ENCODE results near the gene ENTPD7. TPM values are rescaled to one million over a fixed set of nuclear protein-coding genes. Genes with fewer than 3 reads are reported as not detected.
A peak's percentile ranks its signal among the peaks of the same experiment; 100 is the strongest.

Gene ENTPD7
- total RNA-seq, 6 donors from 2014 or later = 2.9 to 12.3 (median 9.3) TPM

DNA sequence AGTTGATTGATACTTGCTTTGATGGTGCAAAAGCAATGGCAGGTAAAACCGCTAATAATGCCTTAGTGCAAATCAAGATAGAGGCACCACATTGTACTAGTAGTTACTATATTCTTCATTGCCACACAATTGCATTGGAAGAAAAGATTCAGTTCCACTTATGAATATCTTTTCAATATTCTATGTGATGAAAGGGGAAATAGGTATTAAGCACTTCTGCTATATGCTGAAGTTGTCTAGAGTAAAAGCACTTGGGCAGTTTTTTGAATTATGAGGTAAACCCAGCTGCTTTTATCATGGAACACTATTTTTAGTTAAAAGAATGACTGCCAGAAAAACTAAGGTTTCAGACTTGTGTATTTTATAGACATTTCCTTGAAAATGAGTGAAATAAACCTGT lies 15.5 kb downstream of the ENTPD7 start:
- Histone ChIP-seq H3K4me1 (peaks cover 0 to 4% (median 2%) of the 10 kb centered on the region in 4 donors), H3K9me3 (no peaks in the 10 kb centered on the region), H3K4me3 (no peak overlapping the region), H3K36me3 (peaks cover 2 to 21% (median 3%) of the 10 kb centered on the region in 4 donors), H3K27ac (no peak overlapping the region), H3K27me3 (no peaks in the 10 kb centered on the region)
- ATAC-seq (ENCODE audit: low FRiP score in 2 of 2) = no peak
- no peak for TF ChIP-seq POLR2A (IDR thresholded peaks at IDR 0.05)
- no peak for TF ChIP-seq POLR2AphosphoS5 (IDR thresholded peaks at IDR 0.05)
- no peak for TF ChIP-seq EP300 (IDR thresholded peaks at IDR 0.05)
- TF ChIP-seq, protein P1, sequence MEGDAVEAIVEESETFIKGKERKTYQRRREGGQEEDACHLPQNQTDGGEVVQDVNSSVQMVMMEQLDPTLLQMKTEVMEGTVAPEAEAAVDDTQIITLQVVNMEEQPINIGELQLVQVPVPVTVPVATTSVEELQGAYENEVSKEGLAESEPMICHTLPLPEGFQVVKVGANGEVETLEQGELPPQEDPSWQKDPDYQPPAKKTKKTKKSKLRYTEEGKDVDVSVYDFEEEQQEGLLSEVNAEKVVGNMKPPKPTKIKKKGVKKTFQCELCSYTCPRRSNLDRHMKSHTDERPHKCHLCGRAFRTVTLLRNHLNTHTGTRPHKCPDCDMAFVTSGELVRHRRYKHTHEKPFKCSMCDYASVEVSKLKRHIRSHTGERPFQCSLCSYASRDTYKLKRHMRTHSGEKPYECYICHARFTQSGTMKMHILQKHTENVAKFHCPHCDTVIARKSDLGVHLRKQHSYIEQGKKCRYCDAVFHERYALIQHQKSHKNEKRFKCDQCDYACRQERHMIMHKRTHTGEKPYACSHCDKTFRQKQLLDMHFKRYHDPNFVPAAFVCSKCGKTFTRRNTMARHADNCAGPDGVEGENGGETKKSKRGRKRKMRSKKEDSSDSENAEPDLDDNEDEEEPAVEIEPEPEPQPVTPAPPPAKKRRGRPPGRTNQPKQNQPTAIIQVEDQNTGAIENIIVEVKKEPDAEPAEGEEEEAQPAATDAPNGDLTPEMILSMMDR (IDR thresholded peaks at IDR 0.05) = no peak
- 79% methylated on average over 1 of the region's 1 CpG for WGBS, 2 donors
- DNase-seq = no peak

GRCh38 chr10:99676426-99676825 lies 17.1 kb downstream of the ENTPD7 start:
- Histone ChIP-seq H3K4me3 (no peak overlapping the region), H3K27ac (no peak overlapping the region), H3K27me3 (no peaks in the 10 kb centered on the region), H3K4me1 (peaks cover 0 to 4% (median 3%) of the 10 kb centered on the region in 4 donors), H3K9me3 (no peaks in the 10 kb centered on the region), H3K36me3 (peaks cover 5 to 29% (median 11%) of the 10 kb centered on the region in 4 donors)
- TF ChIP-seq POLR2AphosphoS5 (IDR thresholded peaks at IDR 0.05) = no peak
- TF ChIP-seq POLR2A (IDR thresholded peaks at IDR 0.05) = no peak
- TF ChIP-seq, protein P1 (IDR thresholded peaks at IDR 0.05) = no peak
- no peak for TF ChIP-seq EP300 (IDR thresholded peaks at IDR 0.05)
- DNase-seq (no peak), ATAC-seq (ENCODE audit: low FRiP score in 2 of 2) (no peak)

DNA sequence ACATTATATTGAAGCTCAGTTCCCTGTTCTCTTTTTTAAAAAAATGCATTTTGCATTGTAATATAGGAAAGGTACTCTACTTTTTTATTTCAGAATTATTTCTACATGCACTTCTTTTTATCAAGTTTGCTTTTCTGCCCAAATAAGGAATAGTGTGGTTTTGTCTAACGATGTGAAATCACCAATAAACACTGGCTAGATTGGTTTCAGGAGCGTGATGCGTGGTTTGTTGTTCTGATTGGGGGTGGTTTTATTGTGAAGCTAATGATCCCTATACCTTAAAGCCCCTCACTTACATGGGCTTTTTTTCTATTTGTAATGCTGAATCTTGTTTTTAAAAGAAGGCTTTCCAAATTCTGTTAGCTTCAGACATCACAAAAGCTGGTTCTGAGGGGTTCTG lies 17.6 kb downstream of the ENTPD7 start:
- ATAC-seq (ENCODE audit: low FRiP score in 2 of 2) (no peak), DNase-seq (no peak)
- H3K27me3 ChIP-seq = no peaks in the 10 kb centered on the region
- TF ChIP-seq POLR2A (IDR thresholded peaks at IDR 0.05) (no peak), EP300 (IDR thresholded peaks at IDR 0.05) (no peak), POLR2AphosphoS5 (IDR thresholded peaks at IDR 0.05) (no peak)
- TF ChIP-seq, protein P1 (IDR thresholded peaks at IDR 0.05) = no peak
- H3K9me3 ChIP-seq = no peaks in the 10 kb centered on the region
- WGBS, 2 donors = 68 to 79% methylated on average over 3 of the region's 3 CpGs
- no peak overlapping the region for H3K4me3 ChIP-seq
- H3K27ac ChIP-seq = no peak overlapping the region
- peaks cover 5 to 29% (median 11%) of the 10 kb centered on the region in 4 donors for H3K36me3 ChIP-seq
- peaks cover 0 to 4% (median 4%) of the 10 kb centered on the region in 4 donors for H3K4me1 ChIP-seq

GRCh38 chr10:99678921-99679320 lies 19.6 kb downstream of the ENTPD7 start:
- DNase-seq (no peak), ATAC-seq (ENCODE audit: low FRiP score in 2 of 2) (no peak)
- H3K4me1 ChIP-seq = peaks cover 0 to 4% (median 2%) of the 10 kb centered on the region in 4 donors
- no peak for TF ChIP-seq POLR2AphosphoS5 (IDR thresholded peaks at IDR 0.05)
- TF ChIP-seq EP300 (IDR thresholded peaks at IDR 0.05) = no peak
- TF ChIP-seq, protein P1 (IDR thresholded peaks at IDR 0.05) = no peak
- peaks cover 5 to 25% (median 11%) of the 10 kb centered on the region in 4 donors for H3K36me3 ChIP-seq
- H3K4me3 ChIP-seq = no peak overlapping the region
- no peaks in the 10 kb centered on the region for H3K27me3 ChIP-seq
- H3K9me3 ChIP-seq = no peaks in the 10 kb centered on the region
- 82 to 88% methylated on average over 3 of the region's 3 CpGs for WGBS, 2 donors
- H3K27ac ChIP-seq = no peak overlapping the region

GRCh38 chr10:99681553-99681952 lies 22.2 kb downstream of the ENTPD7 start:
- ATAC-seq (ENCODE audit: low FRiP score in 2 of 2) (no peak), DNase-seq (no peak)
- no peaks in the 10 kb centered on the region for H3K27me3 ChIP-seq
- peaks cover 5 to 25% (median 11%) of the 10 kb centered on the region in 4 donors for H3K36me3 ChIP-seq
- H3K9me3 ChIP-seq = no peaks in the 10 kb centered on the region
- no peak overlapping the region for H3K4me3 ChIP-seq
- TF ChIP-seq POLR2A (IDR thresholded peaks at IDR 0.05) (no peak), POLR2AphosphoS5 (IDR thresholded peaks at IDR 0.05) (peak in 1 of 2 donors; percentile 46), EP300 (IDR thresholded peaks at IDR 0.05) (no peak)
- TF ChIP-seq, protein P1 (IDR thresholded peaks at IDR 0.05) = no peak
- H3K27ac ChIP-seq = no peak overlapping the region
- WGBS, 2 donors = 72 to 79% methylated on average over 4 of the region's 4 CpGs
- peaks cover 0 to 4% (median 0%) of the 10 kb centered on the region in 4 donors for H3K4me1 ChIP-seq

Data from upper lobe of left lung (tissue), 6 donors.